GM18907 (cell line): ENCODE results near the gene PLPP1.
"Not testable (repeated sequence)": the region's sequence is repeated elsewhere in the genome, so short reads cannot be mapped to it uniquely, and the experiment has no call there.

Experiments
- ATAC-seq: cut with Tn5 transposase; IDR thresholded peaks from one replicate; pipeline ENCODE4 v1.9.1; 2021; ENCODE audit warnings: mild to moderate bottlenecking, moderate library complexity; ENCODE audit not compliant: unreplicated experiment

PLPP1 gene

DNA sequence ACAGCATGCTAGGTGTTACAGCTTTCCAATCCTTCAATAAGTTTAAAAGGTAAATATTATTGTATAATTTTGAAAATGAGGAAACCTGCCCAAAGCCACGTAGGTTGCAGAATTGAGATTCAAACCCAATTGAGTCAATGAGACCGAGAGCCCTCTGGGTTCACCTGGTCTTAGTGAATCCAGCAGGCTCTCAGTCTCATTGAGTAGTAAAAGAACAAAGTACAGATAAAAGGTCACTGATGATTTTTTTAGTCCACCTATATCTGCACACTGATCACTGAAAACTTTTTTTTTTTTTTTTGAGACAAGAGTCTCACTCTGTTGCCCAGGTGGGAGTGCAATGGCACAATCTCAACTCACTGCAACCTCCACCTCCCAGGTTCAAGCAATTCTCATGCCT lies 27.2 kb downstream of the PLPP1 start:
- ATAC-seq, result no peak

GRCh38 chr5:55505711-55506110 lies 29.1 kb downstream of the PLPP1 start:
- ATAC-seq, result not testable (repeated sequence)

- ATAC-seq, result not testable (repeated sequence)
Observed at GRCh38 chr5:55503917-55504316, 30.8 kb downstream of the PLPP1 start.

DNA sequence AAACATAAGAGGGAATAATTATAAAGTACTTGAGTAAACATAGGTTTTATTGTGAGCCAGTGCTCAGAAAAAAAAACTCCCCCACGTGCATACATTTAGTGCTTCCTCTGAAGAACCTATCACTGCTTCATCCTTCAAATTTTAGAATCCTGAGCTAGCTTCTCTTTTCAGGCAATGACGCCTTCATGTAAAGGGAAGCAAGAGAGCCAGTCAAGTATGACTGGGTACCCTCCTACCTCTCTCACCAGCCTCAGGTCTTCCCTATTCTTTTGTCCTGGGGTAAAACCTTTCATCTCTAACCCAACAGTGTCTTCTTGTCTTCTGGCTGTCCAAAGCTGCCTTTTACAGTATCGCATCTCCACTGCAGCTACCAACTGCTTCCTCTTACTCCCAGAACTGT lies 32.0 kb downstream of the PLPP1 start:
- no peak for ATAC-seq

DNA sequence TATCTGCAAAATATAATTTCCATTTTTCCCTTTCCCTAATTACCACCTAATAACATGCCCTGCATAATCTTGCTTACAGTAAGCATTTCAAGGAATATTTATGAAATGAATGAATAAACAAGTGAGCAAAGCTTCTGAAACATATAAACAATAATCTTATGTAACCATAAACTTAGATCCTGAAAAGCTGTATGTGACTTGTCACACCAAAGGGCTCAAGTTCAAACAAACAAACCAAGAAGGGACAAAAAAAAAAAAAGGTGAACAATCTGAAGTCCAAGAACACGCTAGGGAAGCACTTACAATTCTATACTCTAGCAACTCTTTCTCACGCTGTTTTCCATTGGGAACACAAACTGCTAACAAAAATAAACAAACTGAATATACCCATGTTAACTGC lies 36.3 kb downstream of the PLPP1 start:
- ATAC-seq, result no peak

DNA sequence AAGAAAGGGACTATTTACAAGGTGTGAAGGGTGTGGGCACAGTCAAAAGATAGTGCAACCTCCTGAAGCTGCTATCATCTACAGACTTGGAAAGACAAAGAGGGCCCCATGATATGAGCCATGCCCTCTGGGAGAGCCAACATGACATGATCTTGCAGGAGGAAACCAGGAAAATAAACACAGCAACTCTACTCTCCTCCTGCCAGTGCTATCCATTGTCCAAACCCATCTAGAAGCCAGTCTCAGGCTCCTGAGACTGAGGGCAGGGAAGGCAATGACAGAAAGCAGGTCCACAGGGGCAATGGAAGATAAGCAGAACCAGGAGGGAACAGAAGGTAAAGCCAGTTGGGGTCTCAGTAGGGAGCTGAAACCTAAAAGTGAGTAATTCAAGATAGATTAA lies 37.1 kb downstream of the PLPP1 start:
- ATAC-seq, result no peak

- no peak for ATAC-seq
Observed at GRCh38 chr5:55495216-55495615, 39.5 kb downstream of the PLPP1 start.

DNA sequence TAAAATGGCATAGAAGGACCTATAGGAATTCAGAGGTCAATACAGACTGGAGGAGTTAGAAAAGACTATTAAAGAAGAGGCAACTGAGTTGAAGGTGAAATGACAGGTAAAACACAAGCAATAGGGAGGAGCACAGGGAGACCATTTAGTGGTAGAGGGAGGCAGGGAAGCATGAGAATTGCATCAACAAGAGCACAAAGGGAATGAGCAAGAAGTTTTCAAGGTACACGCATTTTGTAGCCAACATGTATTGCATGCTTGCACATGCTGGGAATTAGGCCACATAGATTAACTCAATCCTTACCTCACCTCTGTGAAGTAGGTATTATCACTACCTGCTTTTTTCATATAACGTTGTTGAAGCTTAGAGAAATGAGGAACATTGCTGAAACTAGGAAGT lies 42.3 kb downstream of the PLPP1 start:
- ATAC-seq, result no peak

- no peak for ATAC-seq
Observed at GRCh38 chr5:55485073-55485472, 49.7 kb downstream of the PLPP1 start.

- no peak for ATAC-seq
Observed at GRCh38 chr5:55484531-55484930, 50.2 kb downstream of the PLPP1 start.

DNA sequence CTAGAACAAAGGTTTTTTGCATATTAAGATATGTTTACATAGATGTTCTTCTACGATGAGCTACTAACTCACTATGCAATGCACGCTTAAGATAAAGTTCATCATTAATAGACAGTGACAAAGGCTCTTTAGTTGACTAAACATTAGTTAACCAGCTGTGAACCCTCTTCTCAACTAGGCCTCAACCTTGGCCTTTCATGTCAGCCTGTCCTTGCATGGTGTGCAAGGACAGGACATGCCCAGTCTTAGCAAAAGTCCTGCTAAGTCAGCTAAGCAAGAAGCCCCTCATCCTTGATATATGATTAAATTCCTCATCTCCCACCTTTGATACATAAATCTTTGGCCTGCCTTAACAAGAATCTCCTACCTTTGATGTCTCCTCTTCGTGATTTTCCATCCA lies 50.9 kb downstream of the PLPP1 start:
- ATAC-seq, result no peak

- no peak for ATAC-seq
Observed at GRCh38 chr5:55481293-55481855, 53.4 kb downstream of the PLPP1 start.

- ATAC-seq, result no peak
Observed at GRCh38 chr5:55480781-55481180, 54.0 kb downstream of the PLPP1 start.

DNA sequence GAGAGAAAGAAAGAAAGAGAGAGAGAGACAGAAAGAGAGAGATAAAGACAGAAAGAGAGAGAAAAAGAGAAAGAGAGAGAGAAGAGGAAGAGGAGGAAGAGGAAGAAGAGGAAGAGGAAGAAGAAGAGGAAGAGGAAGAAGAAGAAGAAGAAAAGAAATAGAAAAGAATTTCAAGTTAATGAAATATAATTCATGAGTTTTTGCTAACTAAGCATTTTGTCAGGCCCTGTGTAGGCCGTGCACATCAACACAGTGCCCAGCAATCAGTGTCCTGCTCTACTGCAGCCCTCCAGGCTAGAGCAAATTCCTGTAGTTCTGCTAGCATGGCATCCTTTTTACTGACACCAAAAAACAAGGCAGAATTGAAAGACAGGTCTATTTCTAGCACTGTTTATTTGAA lies 62.1 kb downstream of the PLPP1 start:
- ATAC-seq, result no peak

GRCh38 chr5:55471468-55471867 lies 63.3 kb downstream of the PLPP1 start:
- ATAC-seq, result peak; percentile 50

- ATAC-seq, result no peak
Observed at GRCh38 chr5:55470282-55470681, 64.5 kb downstream of the PLPP1 start.

GRCh38 chr5:55469839-55470238 lies 64.9 kb downstream of the PLPP1 start:
- no peak for ATAC-seq

DNA sequence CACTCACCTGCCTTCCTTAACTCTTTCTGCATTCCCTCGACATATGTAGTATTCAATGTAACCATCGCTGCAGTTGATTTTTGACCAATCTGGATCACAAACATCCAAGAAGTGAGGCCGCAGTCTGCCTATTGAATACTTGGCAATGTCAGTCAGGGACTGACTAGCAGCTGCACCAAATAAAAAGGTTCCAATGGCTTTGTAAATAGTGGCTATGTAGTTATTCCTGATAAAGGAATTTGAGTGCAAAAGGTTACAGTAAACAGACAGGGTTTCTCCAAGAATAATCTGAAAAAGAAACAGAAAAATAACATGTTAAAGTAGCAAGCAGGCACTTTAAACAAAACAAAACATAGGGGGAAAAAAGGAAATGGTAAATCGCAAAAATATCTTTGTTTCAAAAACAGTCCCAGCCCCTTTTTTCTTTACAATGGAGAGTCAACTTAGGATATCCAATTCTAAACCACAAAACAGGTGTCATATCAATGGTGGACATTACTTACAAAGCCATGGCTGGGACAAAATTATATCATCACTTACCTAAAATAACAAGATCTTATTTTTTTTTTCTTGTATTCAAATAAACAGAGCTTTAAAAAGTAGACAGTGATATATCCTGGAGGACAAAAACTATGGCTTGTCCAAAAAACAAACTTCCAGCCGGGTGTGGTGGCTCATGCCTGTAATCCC lies 66.8 kb downstream of the PLPP1 start:
- ATAC-seq, result no peak

DNA sequence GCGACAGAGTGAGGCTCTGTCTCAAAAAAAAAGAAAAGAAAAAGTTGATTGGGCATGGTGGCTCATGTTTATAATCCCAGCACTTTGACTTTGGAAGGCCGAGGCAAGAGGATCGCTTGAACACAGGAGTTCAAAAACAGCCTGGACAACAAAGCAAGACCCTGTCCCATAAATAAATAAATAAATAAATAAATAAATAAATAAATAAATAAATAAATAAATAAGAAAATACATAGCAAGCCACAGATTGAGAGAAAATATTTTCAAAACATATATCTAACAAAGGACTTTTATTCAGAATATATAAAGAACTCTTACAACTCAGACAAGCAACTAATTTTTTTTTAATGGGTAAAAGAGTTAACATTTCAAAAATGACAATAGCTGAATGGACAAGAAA lies 71.2 kb downstream of the PLPP1 start:
- ATAC-seq, result no peak

- no peak for ATAC-seq
Observed at GRCh38 chr5:55459572-55459971, 75.2 kb downstream of the PLPP1 start.

DNA sequence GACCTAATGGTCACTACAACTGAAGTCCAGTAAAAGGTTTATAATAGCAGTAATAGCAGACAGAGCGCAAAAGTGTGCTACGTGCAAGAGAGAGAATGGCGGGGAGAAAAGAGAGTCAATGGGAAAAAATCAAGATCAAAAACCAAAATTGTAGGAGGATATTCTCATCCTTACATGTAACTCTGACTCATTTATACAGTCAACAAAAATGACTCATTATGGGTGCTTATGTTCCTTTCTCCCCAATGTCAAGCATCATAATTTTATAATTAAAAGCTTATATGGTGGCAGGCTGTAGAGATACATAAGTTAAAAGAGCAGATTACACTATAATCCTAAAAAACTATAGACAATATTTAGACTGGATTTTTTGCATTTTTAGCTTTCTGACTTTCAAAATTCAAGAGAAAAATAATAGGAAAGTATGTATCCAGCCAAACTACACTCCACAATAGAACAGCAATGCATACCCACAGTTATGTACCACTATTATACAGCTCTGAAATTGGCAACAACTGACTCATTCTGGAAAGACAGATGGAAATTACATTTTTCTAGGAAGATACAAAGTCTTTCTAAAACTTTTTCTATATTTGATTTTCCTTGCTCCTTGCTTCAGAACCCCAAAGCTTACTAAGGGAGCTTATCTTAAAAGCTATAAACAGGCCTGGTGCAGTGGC lies 78.4 kb downstream of the PLPP1 start:
- no peak for ATAC-seq

DNA sequence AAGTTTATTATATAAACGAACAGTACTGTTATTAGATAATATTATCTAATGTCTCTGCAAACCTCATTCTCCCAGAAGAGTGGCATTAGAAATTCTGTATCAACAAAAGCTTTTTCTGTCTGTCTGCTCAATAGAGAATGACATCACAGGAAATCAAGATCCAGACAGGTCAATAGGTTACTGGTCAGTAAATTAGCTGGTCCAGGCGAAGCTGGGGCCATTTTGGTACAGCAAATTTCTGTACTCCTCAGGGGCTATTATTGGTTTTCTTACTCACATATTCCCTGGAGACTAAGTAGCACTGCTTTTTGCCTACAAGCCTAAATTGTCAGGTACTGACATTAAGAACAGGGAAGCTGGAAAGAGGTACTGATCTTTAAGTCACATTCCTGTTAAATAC lies 80.5 kb downstream of the PLPP1 start:
- ATAC-seq, result no peak
